ENCODE measurements around the gene ALK.

- no peak for TF ChIP-seq CTCF (conservative IDR thresholded peaks at IDR 0.05)
- no peak for TF ChIP-seq ZFX (IDR thresholded peaks at IDR 0.05)
Observed at GRCh38 chr2:29433128-29433527, 488.3 kb downstream of the ALK start.
